HG02610 (cell line): ENCODE data around the gene STX12.
"Not testable (repeated sequence)": the region's sequence is repeated elsewhere in the genome, so short reads cannot be mapped to it uniquely, and the experiment has no call there.

Source experiments
- ATAC-seq: cut with Tn5 transposase; IDR thresholded peaks from one replicate; pipeline ENCODE4 v1.9.1; 2021; ENCODE audit warnings: mild to moderate bottlenecking, moderate library complexity; ENCODE audit not compliant: unreplicated experiment

Gene STX12

DNA sequence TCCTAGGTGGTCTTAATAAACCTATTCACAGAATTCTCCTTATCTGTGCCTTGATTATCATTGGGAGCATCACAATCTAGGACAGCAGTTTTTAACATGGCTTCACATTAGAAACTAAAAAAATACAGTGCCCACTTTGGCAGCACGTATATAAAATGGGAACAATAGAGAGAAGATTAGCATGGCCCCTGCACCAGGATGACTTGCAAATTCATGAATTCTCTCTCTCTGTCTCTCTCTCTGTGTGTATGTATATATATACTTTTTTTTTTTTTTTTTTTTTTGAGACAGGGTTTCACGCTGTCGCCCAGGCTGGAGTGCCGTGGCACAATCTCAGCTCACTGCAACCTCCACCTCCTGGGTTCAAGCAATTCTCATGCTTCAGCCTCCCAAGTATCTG lies 51.4 kb downstream of the STX12 start:
- ATAC-seq, result no peak

DNA sequence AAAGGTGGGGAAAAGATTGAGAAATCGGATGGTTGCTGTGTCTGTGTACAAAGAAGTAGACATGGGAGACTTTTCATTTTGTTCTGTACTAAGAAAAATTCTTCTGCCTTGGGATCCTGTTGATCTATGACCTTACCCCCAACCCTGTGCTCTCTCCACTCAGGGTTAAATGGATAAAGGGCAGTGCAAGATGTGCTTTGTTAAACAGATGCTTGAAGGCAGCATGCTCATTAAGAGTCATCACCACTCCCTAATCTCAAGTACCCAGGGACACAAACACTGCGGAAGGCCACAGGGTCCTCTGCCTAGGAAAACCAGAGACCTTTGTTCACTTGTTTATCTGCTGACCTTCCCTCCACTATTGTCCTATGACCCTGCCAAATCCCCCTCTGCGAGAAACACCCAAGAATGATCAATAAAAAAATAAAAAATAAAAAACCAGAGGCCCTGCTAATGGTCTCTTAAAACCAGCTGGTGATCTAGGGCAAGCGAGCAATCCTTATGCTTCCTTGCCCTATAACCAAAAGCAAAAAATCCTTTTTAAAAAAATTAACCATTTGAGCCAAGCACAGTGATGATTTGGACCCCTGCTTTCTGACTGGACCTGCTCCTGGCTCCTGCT lies 56.4 kb downstream of the STX12 start:
- not testable (repeated sequence) for ATAC-seq

- ATAC-seq, result peak; percentile 92
These were observed 57.8 kb downstream of the STX12 start, which contains the start of gene PPP1R8 for GRCh38 chr1:27830621-27831440. Gene PPP1R8, plus strand, starts transcription at chr1:27830782. Its CDS starts 54 bp downstream, at chr1:27830836.

GRCh38 chr1:27831568-27832410 lies 58.8 kb downstream of the STX12 start:
- no peak for ATAC-seq

DNA sequence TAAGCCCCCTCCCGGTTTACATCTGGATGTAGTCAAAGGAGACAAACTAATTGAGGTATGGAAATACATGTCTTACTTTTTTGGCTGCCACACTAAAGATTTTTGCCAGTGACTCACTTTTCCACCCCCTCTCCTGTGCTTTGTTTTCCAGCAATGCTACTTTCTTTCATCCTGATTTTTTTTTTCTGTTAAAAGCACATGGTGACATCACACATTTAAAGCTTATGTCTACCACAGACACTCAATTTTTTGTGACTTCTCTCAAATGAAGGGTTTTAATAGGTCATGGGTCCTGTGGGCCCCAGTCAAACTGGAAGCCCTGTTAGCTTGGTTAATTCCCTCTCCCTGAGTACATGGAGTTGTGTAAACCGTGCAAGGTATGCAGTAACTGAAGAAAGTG lies 59.7 kb downstream of the STX12 start:
- no peak for ATAC-seq

DNA sequence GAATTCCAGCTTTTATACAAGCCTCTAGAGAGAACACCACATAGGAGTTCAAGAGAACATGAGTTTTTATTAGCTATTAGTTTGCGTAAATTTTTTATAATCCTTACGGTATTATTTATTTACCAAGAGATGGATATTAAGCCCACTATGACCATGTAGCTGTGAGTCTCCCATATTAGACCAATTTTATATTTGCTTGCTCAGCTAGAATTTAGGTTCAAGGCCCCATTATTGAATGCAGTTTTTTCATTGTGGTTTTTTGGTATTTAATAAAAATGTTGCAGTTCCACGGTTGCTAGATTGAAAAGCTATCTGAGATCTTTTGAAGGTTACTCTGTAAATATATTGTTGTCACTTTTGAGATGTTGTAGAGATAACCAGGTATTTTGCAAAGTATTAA lies 60.5 kb downstream of the STX12 start:
- ATAC-seq, result no peak

- ATAC-seq, result no peak
These were observed 62.0 kb downstream of the STX12 start for GRCh38 chr1:27835046-27835445.

DNA sequence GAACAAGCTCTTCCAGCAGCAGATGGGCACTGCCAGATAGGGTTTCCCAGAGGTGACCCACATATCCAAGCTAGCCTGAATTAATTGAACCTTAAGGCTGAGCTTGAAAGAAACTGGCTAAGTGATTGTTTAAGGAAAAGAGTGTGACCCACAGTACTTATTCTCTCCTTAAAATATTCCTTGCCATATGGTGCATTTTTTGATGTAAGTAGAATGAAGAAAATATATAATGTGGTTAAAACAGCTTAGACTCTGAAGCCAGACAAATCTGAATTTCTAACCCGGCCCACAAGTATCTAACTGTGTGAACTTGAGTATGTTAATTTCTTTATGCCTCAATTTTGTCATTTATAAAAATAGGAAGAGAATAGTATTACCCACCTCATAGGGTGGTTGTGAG lies 62.5 kb downstream of the STX12 start:
- no peak for ATAC-seq

DNA sequence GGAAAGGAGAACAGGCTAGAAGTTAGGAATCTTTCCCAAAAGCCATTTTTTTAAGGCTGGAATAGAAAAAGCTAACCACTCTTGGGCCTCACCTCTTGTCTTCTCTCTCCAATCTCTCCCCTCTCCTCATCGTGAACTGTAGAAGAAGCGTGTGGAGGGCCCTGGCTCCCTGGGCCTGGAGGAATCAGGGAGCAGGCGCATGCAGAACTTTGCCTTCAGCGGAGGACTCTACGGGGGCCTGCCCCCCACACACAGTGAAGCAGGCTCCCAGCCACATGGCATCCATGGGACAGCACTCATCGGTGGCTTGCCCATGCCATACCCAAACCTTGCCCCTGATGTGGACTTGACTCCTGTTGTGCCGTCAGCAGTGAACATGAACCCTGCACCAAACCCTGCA lies 76.9 kb downstream of the STX12 start:
- ATAC-seq, result no peak

DNA sequence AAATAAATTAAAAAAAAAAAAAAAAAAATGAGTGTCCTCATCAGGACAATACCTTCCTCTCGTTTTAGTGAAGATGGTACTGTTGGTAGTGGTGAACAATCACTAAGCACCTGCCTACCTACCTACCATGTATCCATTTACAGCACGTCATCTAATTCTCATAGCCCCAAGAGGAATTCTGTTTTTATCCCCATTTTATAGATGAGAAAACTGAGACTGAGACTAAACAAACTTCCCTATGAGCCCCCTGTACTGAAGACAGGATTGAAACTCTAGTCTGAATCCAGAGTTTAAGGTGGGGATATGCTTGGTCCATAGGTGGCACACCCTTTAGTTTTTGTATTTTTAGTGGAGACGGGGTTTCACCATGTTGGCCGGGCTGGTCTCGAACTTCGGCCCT lies 82.1 kb downstream of the STX12 start:
- no peak for ATAC-seq

DNA sequence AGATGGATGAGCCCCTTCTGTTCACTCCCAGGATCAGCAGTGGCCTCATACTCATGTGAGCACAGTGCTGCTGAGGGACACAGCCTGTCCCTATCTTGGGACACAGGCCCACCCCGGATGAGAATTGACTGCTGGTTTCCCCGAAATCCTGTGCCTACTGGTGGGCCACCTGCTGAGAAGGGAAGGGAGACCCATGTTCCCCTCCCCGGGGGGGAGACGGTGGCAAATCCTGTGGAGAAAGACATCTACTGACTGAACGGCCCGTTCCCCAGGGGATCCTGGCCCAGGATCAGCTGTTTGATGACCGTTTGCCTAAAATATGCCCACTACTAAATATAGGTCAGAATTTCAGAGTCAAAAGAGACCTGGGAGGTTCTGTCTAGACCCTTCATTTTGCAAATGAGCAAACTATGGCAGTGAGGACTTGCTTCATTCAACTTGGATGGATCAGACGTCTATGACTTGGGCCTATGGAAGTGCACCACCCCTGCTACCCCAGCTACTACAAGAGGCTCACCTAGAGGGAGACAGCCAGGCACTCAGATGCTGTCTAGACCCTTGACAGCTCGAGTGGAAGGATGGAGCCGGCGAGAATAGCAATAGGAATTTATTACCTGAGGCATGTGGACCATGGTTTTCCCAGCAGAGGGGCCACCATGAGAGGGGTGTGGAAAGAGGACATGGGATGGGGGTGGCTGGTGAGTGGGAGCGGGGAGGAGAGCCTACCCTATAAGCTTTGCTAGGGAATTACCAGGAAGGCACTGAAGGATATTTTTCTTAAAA lies 83.7 kb downstream of the STX12 start:
- no peak for ATAC-seq

GRCh38 chr1:27857552-27857951 lies 84.5 kb downstream of the STX12 start:
- not testable (repeated sequence) for ATAC-seq

DNA sequence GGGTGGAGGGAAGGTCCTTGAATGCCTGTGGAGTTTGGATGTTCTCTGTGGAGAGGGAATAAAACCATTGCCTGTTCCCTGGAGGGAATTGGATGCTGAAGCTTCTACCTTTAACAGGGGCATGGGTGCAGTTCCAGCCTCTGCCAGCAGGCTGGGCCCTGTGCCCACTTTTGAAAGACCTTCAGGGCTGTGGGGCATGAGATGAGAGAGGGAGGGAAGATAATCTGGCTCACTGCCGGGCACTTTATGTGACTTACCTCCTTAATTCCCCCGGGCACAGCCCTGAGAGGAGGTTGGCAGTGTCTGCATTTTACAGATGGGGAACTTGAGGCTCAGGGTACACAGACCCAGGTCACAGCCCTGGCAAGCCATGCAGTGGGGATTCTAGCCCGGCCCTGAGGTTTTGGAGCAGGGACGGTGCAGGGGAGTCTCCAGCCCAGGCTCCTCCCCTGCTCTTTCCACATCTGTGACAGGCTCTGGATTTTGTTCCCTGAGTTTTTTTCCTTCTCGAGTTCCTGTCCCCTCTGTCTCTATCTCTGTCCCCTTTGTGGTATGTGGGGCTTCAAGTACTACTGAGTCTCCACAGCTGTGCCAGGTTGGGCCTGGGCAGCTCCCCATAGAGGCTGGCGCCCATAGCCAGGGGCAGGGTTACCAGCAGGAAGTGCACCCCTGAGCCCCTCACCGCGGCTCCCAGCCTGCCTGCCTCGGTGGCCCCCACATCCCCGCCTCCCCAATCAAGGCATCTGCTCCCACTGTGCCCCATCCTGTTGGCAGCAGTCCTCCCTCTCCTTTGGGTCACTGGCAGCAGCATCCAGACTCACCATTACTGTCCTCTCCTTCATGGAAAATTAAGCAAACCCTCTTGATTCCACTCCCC lies 85.3 kb downstream of the STX12 start:
- peak; percentile 67 for ATAC-seq

GRCh38 chr1:27858949-27859576 lies 86.0 kb downstream of the STX12 start:
- ATAC-seq, result no peak

DNA sequence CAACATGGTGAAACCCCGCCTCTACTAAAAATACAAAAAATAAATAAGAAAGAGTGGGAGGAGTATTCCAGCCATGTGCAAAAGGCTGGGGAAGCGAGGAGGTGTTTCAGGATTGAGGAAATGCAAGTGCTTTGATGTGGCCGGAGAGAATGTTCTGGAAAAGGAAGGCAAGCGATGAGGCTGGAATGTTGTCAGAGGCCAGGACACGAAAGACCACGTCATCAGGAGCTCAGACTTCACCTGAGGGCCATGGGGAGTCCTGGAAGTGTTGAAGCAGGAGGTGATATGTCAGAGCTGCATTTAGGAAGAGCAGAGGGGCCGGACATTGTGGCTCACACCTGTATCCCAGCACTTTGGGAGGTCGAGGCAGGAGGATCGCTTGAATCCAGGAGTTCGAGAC lies 88.4 kb downstream of the STX12 start:
- ATAC-seq, result no peak

GRCh38 chr1:27862004-27862403 lies 89.0 kb downstream of the STX12 start:
- no peak for ATAC-seq

DNA sequence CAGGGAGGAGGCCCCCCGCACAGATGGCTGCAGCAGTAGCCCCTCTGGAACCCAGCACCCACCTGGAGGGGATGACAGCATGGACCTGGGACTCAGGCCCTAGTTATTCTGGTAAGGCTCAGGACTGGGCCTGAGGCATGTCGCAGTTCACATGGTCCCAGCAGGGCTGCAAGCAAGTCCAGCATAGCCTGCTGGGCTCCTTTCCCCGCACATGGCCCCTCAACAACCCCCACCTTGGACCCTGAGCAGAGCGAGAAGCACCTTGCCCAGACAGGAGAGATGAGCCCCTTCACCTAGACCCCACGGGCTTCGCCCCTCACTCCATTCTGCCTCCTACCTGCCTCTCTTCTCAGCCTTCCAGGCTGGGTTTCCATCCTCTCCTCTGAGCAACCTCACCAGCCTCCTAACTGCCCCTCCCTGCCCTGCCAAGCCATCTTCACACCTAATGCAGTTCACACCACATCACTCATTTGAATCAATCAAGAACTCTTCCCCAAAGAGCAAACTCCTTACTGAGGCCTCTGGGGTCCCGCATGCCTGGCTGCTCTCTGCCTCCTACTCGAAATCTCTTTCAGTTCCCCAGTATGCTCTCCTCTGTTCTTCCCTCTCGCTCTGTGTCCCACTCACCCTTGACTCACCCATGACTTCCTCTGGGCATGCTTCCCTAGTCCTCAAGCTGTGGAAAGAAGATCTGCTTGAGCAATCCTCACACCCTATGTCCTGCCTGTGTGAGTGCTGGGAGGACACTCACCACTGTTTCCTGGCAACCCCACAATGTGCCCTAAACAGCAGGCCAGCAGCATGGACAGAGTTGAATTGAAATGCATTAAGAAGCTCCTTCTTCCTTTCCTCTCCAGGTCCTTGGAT lies 89.9 kb downstream of the STX12 start:
- ATAC-seq, result peak; percentile 57

DNA sequence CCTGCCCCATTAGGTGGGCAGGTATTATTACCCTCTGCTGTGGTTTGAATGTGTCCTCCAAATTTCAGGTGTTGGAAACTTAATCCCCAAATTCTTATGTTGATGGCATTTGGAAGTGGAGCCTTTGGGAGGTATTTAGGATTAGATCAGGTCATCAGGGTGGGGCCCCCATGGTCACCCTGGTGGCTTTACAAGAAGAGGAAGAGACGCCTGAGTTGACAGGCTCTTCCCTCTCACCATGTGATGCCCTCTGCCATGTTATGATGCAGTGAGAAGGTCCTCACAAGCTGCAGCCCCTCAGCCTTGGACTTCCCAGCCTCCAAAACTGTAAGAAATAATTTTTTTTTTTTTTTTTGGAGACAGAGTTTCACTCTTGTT lies 90.5 kb downstream of the STX12 start:
- no peak for ATAC-seq
